ENCODE data around the gene LYPD6. TPM values are rescaled to one million over a fixed set of nuclear protein-coding genes. Genes with fewer than 3 reads are reported as not detected.

The LYPD6 gene
- total RNA-seq, 1 donor from 2014 or later: not detected

GRCh38 chr2:149400997-149401396, 70.6 kb downstream of the LYPD6 start:
- intact Hi-C loops (cut with micrococcal nuclease): no loop called here

- intact Hi-C loops (cut with micrococcal nuclease): no loop called here
Observed at GRCh38 chr2:149409506-149409905, 79.1 kb downstream of the LYPD6 start.

GRCh38 chr2:149410701-149411484, 80.5 kb downstream of the LYPD6 start:
- intact Hi-C loops (cut with micrococcal nuclease): no loop called here

GRCh38 chr2:149413487-149413886, 83.1 kb downstream of the LYPD6 start:
- intact Hi-C loops (cut with micrococcal nuclease): no loop called here

- intact Hi-C loops (cut with micrococcal nuclease): no loop called here
Observed at GRCh38 chr2:149415086-149415485, 84.7 kb downstream of the LYPD6 start.

- intact Hi-C loops (cut with micrococcal nuclease): no loop called here
Observed at GRCh38 chr2:149418065-149418464, 87.7 kb downstream of the LYPD6 start.

GRCh38 chr2:149420053-149420963, 89.9 kb downstream of the LYPD6 start:
- intact Hi-C loops (cut with micrococcal nuclease): no loop called here

- intact Hi-C loops (cut with micrococcal nuclease): no loop called here
Observed at GRCh38 chr2:149421791-149422190, 91.4 kb downstream of the LYPD6 start.

- intact Hi-C loops (cut with micrococcal nuclease): no loop called here
Observed at GRCh38 chr2:149422337-149422990, 92.1 kb downstream of the LYPD6 start.

- intact Hi-C loops (cut with micrococcal nuclease): no loop called here
Observed at GRCh38 chr2:149422991-149423338, 92.6 kb downstream of the LYPD6 start.

- intact Hi-C loops (cut with micrococcal nuclease): no loop called here
Observed at GRCh38 chr2:149423630-149424029, 93.2 kb downstream of the LYPD6 start.

- intact Hi-C loops (cut with micrococcal nuclease): no loop called here
Observed at GRCh38 chr2:149427387-149427786, 97.0 kb downstream of the LYPD6 start.

GRCh38 chr2:149428783-149429182, 98.4 kb downstream of the LYPD6 start:
- intact Hi-C loops (cut with micrococcal nuclease): no loop called here

GRCh38 chr2:149430743-149431736, 100.7 kb downstream of the LYPD6 start:
- intact Hi-C loops (cut with micrococcal nuclease): no loop called here

GRCh38 chr2:149438330-149438960, 108.1 kb downstream of the LYPD6 start:
- intact Hi-C loops (cut with micrococcal nuclease): no loop called here

GRCh38 chr2:149441255-149441654, 110.9 kb downstream of the LYPD6 start:
- intact Hi-C loops (cut with micrococcal nuclease): no loop called here

- intact Hi-C loops (cut with micrococcal nuclease): no loop called here
Observed at GRCh38 chr2:149442346-149442745, 112.0 kb downstream of the LYPD6 start.

- intact Hi-C loops (cut with micrococcal nuclease): no loop called here
Observed at GRCh38 chr2:149443150-149443549, 112.8 kb downstream of the LYPD6 start.

GRCh38 chr2:149446748-149447147, 116.4 kb downstream of the LYPD6 start:
- intact Hi-C loops (cut with micrococcal nuclease): no loop called here

- intact Hi-C loops (cut with micrococcal nuclease): no loop called here
Observed at GRCh38 chr2:149448315-149448714, 117.9 kb downstream of the LYPD6 start.
